ENCODE measurements around the gene CRADD.

Gene CRADD

GRCh38 chr12:93875157-93875556, 198.0 kb downstream of the CRADD start:
- DNase-seq (ENCODE audit: low read depth), result no peak
- TF ChIP-seq, protein P1, sequence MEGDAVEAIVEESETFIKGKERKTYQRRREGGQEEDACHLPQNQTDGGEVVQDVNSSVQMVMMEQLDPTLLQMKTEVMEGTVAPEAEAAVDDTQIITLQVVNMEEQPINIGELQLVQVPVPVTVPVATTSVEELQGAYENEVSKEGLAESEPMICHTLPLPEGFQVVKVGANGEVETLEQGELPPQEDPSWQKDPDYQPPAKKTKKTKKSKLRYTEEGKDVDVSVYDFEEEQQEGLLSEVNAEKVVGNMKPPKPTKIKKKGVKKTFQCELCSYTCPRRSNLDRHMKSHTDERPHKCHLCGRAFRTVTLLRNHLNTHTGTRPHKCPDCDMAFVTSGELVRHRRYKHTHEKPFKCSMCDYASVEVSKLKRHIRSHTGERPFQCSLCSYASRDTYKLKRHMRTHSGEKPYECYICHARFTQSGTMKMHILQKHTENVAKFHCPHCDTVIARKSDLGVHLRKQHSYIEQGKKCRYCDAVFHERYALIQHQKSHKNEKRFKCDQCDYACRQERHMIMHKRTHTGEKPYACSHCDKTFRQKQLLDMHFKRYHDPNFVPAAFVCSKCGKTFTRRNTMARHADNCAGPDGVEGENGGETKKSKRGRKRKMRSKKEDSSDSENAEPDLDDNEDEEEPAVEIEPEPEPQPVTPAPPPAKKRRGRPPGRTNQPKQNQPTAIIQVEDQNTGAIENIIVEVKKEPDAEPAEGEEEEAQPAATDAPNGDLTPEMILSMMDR (IDR thresholded peaks at IDR 0.05; ENCODE audit: low read length, missing control alignments), result no peak
- H3K4me3 ChIP-seq (replicated peaks; ENCODE audit: low read depth, low read length), result no peak overlapping the region

DNA sequence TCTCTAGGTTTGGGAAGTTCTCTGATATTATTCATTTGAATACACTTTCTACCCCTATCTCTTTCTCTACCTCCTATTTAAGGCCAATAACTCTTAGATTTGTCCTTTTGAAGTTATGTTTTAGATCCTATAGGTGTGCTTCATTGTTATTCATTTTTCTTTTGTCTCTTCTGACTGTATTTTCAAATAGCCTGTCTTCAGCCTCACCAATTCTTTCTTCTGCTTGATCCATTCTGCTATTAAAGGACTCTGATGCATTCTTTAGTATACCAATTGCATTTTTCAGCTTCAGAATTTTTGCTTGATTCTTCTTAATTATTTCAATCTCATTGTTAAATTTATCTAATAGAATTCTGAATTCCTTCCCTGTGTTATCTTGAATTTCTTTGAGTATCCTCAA, 199.2 kb downstream of the CRADD start:
- no peak overlapping the region for H3K4me3 ChIP-seq (replicated peaks; ENCODE audit: low read depth, low read length)
- TF ChIP-seq, protein P1 (IDR thresholded peaks at IDR 0.05; ENCODE audit: low read length, missing control alignments), result no peak
- DNase-seq (ENCODE audit: low read depth), result no peak

GRCh38 chr12:93877446-93877845, 200.3 kb downstream of the CRADD start:
- no peak overlapping the region for H3K4me3 ChIP-seq (replicated peaks; ENCODE audit: low read depth, low read length)
- TF ChIP-seq, protein P1 (IDR thresholded peaks at IDR 0.05; ENCODE audit: low read length, missing control alignments), result no peak
- no peak for DNase-seq (ENCODE audit: low read depth)

DNA sequence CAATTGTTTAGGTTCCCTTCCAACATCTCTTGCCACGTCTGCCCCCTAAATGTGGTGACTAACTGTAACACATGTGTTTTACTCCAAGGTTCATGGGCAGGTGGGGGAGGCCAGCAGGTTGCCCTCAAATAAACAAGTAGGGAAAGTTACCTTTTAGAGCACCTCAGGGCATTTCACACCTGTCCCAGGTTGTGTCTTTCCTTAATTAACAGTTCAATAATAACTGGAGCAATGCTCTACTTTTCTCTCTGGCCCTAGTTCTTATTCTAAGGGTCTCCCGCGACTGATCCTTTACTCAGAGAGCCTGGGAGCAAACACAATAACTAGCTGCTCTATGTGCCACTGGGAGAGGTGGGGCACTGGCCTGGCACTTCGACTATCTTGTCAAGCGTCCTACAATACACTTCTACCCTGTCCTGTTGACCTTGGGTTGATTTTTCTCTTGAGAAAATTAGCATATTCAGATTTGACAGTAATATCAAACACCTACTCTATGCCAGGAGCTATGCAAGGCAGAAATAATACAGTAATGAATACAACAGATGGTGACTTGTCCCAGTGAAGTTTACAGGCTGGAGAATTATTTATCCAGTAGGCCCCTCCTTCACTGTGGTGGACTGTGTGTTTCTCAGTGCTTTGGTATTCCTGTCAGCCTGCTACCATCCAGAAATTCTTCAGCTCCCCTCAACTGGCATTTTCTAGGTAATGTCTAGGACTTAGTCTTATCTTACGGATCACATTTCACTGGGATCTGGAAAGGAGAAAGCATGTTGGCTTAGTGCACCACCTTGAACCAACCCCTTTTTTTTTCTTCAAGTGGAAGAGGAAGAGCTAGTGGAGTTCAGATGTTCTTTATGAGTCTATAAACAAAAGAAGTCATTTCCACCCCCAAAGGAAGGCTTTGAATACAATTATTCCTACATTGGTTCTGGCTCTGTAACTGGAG, 202.6 kb downstream of the CRADD start:
- DNase-seq (ENCODE audit: low read depth), result peak; percentile 31
- H3K4me3 ChIP-seq (replicated peaks; ENCODE audit: low read depth, low read length), result no peak overlapping the region

DNA sequence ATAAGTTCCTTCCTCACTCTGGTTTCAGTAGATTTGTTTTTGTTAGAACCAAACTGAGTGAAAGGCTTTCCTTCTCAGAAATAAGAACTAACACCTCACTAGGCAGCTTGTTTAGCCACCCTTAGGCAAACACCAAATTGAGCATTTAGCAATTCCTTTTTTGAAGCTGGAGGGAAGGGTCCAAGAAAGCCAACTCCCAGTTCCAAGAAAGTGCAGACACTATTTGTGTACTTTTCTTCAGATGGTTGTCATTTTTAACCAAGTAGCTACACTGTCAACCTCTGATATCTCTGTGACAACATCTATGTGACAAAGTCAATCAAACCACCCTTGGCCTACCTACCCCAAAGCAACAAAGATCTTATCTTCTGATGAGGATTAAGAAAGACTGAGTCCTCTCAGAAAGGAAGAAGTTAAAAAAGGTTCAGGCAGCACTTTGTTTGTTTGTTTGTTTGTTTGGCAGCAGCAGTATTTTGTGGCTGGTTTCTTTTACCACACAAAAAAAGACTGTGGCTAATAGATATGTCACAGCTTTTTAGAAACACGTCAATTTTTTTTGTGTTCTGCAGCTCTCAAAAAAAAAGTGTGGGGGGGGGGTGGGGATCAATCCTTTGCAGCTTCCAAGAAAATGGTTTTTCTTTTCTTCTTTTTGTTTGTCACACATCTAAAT, 203.8 kb downstream of the CRADD start:
- TF ChIP-seq, protein P1 (IDR thresholded peaks at IDR 0.05; ENCODE audit: low read length, missing control alignments), result no peak
- H3K4me3 ChIP-seq (replicated peaks; ENCODE audit: low read depth, low read length), result no peak overlapping the region
- DNase-seq (ENCODE audit: low read depth), result no peak

More for the DNA sequence above, 202.6 kb downstream of the CRADD start:
- TF ChIP-seq, protein P1 (IDR thresholded peaks at IDR 0.05; ENCODE audit: low read length, missing control alignments), result no peak

GRCh38 chr12:93882763-93883162, 205.6 kb downstream of the CRADD start:
- H3K4me3 ChIP-seq (replicated peaks; ENCODE audit: low read depth, low read length), result no peak overlapping the region
- DNase-seq (ENCODE audit: low read depth), result peak; percentile 15
- TF ChIP-seq, protein P1 (IDR thresholded peaks at IDR 0.05; ENCODE audit: low read length, missing control alignments), result no peak
